GM18951 (cell line): ENCODE results near the gene TP53I13.

ENCODE experiments used
- POLR2A ChIP-seq: IDR thresholded peaks from 4 replicates; pipeline ENCODE4 v1.6.1; 2011; ENCODE audit warnings: mild to moderate bottlenecking; ENCODE audit not compliant: insufficient read length, insufficient read depth; ENCODE audit errors: extremely low read depth
- in situ Hi-C: fragments of 300-500 bp; cut with MboI; formaldehyde crosslinking; loops from one replicate; pipeline ENCODE4 v1.12.0; 2022; ENCODE audit warnings: low sequenced_read_pairs, mixed read lengths, inconsistent platforms; ENCODE audit not compliant: unreplicated experiment

TP53I13 gene

DNA sequence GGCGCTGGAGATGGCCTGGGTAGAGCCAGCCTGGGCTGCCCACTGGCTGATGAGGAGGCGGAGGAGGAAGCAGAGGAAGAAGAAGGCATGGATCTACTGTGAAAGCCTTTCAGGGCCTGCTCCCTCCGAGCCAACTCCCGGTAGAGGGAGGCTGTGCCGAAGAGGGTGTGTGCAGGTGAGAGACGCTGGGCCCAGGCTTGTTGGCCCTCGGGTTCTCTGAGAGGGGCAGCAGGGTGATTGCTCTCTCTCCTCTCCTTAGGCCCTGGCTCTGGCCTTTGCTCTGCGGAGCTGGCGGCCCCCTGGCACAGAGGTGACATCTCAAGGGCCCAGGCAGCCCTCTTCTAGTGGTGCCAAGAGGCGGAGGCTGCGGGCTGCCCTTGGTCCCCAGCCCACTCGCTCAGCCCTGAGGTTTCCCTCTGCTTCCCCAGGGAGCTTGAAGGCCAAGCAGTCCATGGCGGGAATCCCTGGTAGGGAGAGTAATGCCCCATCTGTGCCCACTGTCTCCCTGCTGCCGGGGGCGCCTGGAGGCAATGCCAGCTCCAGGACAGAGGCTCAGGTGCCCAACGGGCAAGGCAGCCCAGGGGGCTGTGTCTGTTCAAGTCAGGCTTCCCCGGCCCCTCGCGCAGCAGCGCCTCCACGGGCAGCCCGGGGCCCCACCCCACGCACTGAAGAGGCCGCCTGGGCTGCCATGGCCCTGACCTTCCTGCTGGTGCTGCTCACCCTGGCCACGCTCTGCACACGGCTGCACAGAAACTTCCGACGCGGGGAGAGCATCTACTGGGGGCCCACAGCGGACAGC is 3.6 kb downstream of the TP53I13 start:
- no peak for TF ChIP-seq POLR2A
- in situ Hi-C loops: no loop called here

DNA sequence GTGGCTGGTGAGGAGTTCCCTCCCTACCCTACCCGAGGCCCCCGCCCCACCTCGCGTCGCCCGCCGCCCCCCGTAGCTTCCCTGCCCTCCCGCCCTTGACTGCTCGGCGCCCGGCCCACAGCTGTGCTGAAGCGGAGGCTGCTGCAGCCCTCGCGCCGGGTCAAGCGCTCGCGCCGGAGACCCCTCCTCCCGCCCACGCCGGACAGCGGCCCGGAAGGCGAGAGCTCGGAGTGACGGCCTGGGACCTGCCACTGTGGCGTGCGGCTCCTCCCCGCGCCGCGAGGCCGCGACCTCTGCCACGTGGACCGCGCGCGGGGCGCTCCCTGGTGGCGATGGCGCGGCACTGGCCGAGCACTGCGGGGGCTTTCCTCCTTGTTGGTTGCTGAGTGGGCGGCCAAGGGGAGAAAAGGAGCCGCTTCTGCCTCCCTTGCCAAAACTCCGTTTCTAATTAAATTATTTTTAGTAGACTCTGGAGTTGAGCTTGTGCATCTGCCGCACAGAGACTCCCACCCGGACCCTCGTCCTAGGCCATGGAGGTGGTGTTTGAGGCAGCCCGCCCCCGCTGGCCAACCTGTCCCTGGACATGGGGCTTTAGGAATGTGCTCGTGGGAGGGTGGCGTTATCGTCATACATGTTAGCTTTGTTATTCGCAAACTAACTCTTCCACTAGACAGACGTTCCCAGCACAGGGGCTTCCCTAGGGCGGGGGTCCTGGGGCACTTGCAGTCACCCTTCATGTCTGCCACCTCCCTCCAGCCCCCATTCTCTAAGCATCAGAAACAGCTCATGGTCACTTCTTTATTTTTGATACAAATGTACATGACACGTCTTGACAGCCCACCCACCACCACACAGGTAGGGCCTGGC is 4.4 kb downstream of the TP53I13 start:
- TF ChIP-seq POLR2A: no peak
- in situ Hi-C loops: no loop called here

DNA sequence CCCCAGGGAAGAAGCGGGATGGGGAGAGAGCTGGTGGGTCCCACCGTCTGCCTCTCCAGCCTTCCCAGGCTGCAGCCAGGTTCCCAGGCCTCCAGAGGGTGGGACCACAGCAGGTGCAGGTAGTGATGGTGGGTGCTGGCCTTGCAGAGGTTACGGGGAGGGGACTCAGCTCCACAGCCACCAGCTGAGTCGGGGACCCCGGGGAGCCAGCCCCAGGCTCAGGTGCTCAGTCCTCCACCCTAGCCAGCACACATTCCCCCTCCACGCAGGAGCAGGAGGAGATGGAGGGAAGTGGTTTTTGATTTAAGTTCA is 5.0 kb downstream of the TP53I13 start:
- in situ Hi-C loops: no loop called here

DNA sequence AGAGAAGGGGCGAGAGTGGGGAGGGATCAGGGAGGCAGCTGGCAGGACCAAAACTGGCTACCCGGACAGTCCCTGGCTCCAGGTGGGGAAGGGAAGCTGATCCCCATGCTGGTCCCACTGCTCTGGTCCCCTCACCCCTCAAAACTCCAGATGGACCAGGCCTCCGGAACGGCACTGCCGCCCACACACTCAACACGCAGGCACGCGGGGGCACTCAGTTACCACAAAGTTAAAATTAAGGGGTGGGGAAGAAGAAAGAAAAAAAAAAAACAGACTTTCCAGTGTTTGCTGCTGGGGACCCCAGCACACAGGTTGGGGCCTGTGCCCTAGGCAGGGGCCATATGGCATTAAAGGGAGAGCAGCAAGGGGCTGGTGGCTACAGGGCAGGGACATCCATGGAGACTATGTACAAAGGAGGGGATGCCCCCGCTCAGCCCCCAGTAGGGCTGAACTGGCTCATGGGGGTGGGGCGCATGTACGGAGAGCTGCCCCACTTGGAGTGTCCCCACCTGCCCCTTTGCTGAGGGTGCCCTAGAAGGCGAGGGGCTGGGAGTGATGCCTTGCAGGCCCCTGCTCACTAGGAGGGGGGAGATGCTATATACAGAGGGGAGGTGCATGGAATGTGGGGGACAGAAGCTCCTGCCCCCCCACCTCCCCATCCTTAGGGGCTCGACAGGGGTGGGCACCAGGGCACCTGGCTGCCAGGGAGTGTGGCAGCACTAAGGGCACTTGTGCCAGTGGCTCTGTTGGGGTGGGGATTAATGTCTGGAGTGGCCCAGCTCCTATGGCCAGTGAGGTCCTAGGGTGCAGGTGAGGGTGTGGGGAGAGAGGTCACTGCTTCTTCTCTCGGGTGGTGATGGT is 5.6 kb downstream of the TP53I13 start:
- TF ChIP-seq POLR2A: no peak
- in situ Hi-C loops: no loop called here

More for the DNA sequence above, 5.0 kb downstream of the TP53I13 start:
- no peak for TF ChIP-seq POLR2A

DNA sequence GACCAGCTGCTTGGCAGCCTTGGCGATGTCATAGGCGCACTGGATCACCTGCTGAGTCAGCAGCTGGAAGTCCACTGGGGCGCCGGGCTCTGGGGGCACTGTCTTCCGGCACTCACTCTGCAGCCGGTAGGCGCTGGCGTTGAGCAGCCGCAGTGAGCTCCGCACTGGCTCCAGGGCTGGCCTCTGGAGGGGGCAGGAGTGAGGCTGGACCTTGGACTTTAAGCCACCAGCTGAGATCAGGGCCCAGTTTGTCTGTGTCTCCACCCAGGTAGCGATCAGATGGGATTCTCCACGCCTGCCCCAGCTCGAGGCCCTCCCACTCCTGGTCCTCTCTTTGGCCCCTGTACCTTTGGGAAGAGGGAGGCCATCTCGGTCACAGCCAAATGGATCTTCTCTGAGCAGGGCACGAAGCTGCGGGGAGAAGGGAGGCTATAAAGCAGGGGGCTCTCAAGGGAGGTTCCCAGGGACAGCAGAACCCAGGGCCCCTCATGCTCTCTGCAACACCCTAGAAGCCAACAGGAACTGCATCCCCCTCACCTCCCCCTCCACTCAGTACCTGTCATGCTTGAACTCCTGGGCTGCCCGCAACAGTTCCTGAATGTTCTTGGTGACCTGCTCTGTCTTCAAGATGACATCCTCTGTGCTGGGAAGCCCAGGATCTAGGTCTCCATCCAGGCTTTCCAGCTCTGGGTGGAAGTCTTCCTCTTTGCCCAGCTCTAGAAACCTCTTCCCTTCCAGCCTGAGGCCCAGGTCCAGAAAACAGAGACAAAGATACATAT is 6.4 kb downstream of the TP53I13 start:
- TF ChIP-seq POLR2A: no peak
- in situ Hi-C loops: no loop called here

DNA sequence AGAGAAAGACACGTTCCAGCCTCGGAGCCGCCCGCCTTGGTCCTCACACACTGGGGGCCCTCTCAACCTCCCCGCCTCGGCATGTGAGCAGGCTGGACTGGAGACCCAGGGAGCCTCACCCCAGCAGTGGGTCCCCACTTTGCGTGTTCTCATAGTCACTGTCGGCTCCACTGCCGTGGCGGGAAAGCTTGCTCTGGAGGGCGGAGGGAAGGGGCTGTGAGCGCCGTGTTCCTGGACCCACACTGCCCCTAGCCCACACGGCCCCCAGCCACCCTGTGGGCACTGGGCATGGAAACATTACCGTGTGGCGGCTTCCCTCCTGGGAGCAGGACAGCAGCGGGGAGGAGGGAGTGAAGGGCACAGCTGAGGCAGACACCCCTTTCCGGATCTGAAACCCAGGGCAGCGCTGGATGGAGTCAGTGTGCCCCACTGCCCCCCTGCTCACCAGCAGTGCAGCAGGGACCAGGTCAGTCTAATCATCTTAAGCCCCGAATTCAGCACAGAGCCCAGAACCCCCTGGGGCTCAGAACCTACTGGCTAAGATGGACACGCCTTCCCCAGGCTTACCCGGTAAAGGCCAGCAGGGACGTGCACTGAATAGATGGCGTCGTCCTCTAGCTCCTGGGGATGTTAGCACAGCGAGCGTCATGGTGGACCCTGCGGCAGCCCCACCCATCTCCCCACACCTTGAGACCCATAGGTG is 7.2 kb downstream of the TP53I13 start:
- TF ChIP-seq POLR2A: no peak
- in situ Hi-C loops: no loop called here

DNA sequence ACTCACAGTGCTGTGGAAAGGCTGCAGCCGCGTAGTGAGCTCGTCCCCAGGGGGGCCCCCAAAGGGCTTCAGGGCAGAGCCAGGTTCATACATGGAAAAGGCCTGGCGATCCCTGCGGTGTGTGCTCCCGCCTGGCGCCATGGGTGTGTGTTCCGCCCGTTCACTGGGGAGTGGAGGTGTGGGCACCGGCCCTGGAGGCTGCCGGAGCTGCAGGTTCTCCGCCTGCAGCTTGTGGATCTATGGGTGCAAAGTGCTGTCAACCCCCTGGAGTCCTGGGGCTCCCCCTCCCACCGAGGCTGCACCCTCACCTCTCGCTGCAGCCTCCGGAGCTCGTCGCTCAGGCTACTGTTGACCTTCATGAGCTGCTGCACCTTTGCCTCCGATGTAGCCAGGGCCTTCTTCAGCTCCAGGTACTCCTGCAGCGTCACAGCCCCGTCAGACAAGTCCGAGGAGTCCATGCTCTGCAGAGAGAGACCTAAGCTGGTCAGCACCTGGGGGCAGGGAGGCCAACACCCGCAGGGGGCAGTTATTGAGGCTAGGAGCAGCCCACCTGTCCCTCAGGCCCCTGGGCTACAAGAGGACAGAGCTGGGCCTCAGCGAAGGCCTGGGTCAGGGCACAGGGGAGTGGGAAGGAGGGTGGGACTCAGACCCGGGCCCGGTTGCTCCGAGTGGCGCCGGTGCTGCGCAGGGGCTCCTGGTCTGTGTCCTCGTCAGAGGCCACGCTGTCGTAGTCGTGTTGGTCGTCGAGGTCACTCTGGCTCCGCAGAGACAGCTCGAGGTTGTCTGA is 7.9 kb downstream of the TP53I13 start:
- no peak for TF ChIP-seq POLR2A
- in situ Hi-C loops: no loop called here

DNA sequence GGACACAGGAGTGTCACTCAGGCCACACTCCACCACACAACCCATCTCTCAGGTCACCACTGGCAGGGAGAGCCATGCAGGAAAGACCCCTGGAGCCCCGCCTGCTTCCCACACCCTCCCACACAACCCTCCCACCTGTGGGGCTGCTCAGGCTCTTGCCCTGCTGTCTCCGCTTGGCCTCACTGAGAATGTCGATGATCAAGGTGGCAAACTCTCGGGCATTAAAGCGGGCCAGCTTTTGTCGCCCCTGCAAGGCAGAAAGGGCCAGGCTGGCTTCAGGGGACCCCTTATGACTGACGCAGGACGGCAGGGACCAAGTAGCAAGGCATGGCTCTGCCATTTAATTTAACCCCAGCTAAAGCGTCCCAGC is 8.5 kb downstream of the TP53I13 start:
- in situ Hi-C loops: no loop called here
- TF ChIP-seq POLR2A: no peak

DNA sequence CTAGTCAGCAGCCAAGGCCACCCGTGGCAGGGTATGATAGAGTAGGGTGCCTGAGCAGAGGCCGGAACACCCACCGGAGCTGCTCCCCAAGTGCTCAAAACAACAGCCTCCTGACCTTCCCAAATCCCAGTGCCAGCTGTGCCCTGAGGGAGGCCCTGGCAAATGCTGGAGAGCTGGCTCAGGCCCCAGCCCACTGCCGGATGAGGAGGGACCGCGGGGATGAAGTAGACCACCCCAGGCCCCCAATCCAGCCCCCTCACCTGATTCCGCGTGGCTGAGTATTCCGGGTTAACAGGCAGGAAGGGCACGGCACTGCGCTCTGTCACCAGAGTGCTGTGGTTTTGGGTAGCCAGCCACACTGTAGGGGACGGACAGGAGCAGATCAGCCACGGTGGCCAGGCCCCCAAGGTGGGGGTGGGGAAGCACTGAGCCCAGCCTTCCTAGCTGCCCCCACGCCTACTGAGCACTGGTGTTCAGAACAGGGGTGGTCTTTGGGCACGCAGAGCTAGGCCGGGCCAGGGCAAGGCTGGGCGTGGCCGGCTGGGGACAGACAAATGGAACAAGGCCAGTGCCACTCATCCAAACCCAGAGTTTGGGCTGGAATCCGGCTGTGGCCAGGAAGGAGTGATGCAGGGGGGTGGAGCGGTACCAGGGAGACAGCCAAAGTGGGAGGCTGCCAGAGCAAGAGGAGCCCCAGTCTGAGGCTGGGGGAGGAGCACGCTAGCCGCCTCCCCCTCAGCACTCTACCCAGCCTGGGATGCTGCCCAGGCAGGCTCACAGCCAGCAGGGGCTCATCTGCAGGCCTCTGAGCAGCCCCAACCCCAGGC is 9.1 kb downstream of the TP53I13 start:
- no peak for TF ChIP-seq POLR2A
- in situ Hi-C loops: no loop called here

DNA sequence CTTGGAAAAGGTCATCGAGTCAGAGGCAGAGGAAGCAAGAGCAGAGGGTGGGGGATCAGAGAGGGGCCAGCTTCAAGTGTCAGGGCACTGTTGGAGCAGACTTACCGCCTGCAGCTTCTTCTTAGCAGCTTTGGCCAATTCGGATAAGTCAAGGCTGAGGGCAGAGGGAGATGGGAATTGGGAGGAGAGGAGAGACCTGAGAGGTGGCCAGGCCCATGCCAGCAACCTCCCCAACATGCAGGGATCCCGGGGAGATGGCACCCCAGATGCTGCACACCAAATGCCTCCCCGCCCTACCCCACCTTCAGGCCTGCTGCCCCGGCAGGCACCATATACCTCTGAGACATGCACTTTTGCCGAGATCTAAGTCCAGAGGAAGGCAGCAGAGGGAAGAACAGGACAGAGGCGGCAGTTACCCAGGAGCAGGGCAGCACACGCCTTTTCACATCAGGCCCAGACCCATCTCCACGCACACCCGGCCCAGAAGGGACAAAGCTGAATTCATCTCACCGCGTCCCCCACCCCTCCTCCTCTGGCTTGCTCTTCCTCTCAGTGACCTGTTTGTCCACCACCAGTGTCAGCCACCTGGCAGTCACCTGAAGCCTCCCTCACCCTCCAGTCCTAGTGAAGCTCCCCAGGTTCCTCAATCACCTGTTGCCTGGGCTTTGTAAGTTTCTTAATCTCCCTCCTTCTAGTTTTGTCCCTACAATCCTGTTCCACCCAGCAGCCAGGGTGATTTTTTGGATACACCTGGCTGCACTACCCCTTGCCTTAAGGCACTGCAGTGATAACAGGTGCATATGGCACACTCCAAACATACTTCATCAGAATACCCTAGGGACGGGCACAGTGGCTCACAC is 10.4 kb downstream of the TP53I13 start:
- TF ChIP-seq POLR2A: no peak
- in situ Hi-C loops: no loop called here
